ENCODE results near the gene GPD1. TPM values are rescaled to one million over a fixed set of nuclear protein-coding genes. Genes with fewer than 3 reads are reported as not detected.
A peak's percentile ranks its signal among the peaks of the same experiment; 100 is the strongest.

The GPD1 gene
- total and polyA plus RNA-seq, 9 of the 15 experiments (the other 6 are each of a cell fraction or from before 2014, with no cell fraction given) = 0.13 to 1.00 (median 0.55) TPM

DNA sequence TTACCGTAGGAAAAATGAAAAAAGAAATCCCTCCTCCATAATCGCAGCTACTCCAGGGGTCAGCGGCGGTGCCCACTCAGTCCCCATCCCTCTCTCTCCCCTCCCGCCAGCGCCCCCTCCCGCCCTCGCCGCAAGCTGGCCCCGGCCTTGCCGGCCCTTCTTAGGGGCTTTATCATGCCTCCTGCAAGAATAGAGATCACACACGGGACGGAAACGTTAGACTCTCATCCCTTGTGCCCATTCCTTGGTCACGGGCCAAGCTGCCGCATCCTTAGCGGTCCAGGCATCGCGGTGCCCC, 7.5 kb downstream of the GPD1 start (continued):
- TF ChIP-seq, protein P1, sequence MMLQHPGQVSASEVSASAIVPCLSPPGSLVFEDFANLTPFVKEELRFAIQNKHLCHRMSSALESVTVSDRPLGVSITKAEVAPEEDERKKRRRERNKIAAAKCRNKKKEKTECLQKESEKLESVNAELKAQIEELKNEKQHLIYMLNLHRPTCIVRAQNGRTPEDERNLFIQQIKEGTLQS (IDR thresholded peaks at IDR 0.05) = peak; percentile 19; the same call in 1 of the 2 replicates
- TF ChIP-seq, protein P1 (CRISPR knock-in tag; conservative IDR thresholded peaks at IDR 0.05) = no peak
- 0 out of 2 replicates have a peak, but pooled peaks have one; percentile 23 for TF ChIP-seq MYNN (IDR thresholded peaks at IDR 0.05)
- TF ChIP-seq MYNN (CRISPR knock-in tag; IDR thresholded peaks at IDR 0.05) = no peak
- TF ChIP-seq DPF2 (IDR thresholded peaks at IDR 0.05) = 0 out of 2 replicates have a peak, but pooled peaks have one; percentile 14
- no peak for TF ChIP-seq MEF2A (IDR thresholded peaks at IDR 0.05; ENCODE audit: control insufficient read depth, low read depth, low read length)
- TF ChIP-seq MYC (IDR thresholded peaks at IDR 0.05; ENCODE audit: low read depth, low read length) = no peak
- TF ChIP-seq MYC (CRISPR knock-in tag; IDR thresholded peaks at IDR 0.05; ENCODE audit: borderline replicate concordance, low read depth) = no peak
- TF ChIP-seq, protein P2, sequence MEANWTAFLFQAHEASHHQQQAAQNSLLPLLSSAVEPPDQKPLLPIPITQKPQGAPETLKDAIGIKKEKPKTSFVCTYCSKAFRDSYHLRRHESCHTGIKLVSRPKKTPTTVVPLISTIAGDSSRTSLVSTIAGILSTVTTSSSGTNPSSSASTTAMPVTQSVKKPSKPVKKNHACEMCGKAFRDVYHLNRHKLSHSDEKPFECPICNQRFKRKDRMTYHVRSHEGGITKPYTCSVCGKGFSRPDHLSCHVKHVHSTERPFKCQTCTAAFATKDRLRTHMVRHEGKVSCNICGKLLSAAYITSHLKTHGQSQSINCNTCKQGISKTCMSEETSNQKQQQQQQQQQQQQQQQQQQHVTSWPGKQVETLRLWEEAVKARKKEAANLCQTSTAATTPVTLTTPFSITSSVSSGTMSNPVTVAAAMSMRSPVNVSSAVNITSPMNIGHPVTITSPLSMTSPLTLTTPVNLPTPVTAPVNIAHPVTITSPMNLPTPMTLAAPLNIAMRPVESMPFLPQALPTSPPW (CRISPR knock-in tag; IDR thresholded peaks at IDR 0.05) = 0 out of 2 replicates have a peak, but pooled peaks have one; percentile 32
- TF ChIP-seq HMGXB4 (CRISPR knock-in tag; IDR thresholded peaks at IDR 0.05) = 0 out of 2 replicates have a peak, but pooled peaks have one; percentile 41
- TF ChIP-seq NBN (IDR thresholded peaks at IDR 0.05; ENCODE audit: low read depth) = 0 out of 2 replicates have a peak, but pooled peaks have one; percentile 20
- no peak for TF ChIP-seq ZNF212 (CRISPR knock-in tag; IDR thresholded peaks at IDR 0.05)
- no peak for TF ChIP-seq HLTF (IDR thresholded peaks at IDR 0.05)
